Measurements from ENCODE around the gene DGKA. TPM values are rescaled to one million over a fixed set of nuclear protein-coding genes. Genes with fewer than 3 reads are reported as not detected.

Gene DGKA
- total RNA-seq, 1 experiment from 2014 or later = 7.6 TPM

DNA sequence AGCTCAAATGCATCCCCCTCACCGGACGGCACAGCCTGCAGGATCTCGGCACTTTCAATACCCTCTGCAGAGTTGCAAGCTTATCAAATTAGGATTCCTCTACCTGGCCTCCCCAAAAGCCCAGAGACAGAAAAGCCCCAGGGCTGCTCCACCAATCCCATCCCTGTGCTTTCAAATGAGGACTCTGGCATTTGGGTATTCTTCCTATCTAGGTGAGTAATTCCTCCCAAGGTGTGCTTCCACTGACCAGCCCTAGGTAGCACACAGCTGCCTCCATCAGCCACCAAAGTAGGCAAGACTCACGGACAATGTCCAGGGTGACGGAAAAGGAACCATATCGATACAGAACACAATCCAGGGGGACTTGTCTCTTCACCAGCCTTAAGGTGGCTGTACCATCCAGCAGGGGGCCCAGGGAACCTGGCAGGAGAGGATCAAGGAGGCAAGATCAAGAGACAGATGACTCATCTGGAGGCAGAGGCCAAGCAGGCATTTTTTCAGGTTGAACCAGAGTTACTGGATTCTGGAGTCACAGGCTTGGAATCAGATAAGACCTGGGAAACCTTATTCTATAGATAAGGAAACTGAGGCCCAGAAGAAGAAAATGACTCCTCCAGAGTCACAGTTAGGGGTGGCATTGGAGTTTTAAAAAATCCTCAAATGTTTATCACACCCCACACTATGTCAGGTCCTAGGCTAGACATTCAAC lies 25.0 kb downstream of the DGKA start:
- Histone ChIP-seq H3K4me1 (ENCODE audit: control insufficient read depth, insufficient read depth, low read length) (no peaks in the 10 kb centered on the region), H3K27ac (ENCODE audit: low read length) (no peak overlapping the region), H3K4me3 (ENCODE audit: low read depth in 2 of 2, low read length in 2 of 2) (no peak overlapping the region), H3K36me3 (ENCODE audit: control insufficient read depth, insufficient read depth, low read length) (no peaks in the 10 kb centered on the region), H3K9me3 (ENCODE audit: control insufficient read depth, insufficient read depth, low read depth, low read length) (no peaks in the 10 kb centered on the region), H3K27me3 (ENCODE audit: control insufficient read depth, insufficient read depth, low read length) (no peaks in the 10 kb centered on the region)
- in situ Hi-C loops (cut with HindIII; ENCODE audit: low pct_unique_long_range_greater_than_20kb, low sequenced_read_pairs) (no loop called here), intact Hi-C loops (cut with micrococcal nuclease; ENCODE audit: unreplicated experiment) (no loop called here)
- ChIA-PET CTCF (interaction anchor here (0.9 kb wide), 1 partner anchor 216 kb away, joined by 3 read pairs; no protein-coding TSS in a partner anchor), POLR2A (interaction anchor here (0.5 kb wide), 1 partner anchor 30 kb away, joined by 3 read pairs; no protein-coding TSS in a partner anchor)
- BruUV-seq (replicated peaks) = no TSS peak
- TF ChIP-seq, protein P1, sequence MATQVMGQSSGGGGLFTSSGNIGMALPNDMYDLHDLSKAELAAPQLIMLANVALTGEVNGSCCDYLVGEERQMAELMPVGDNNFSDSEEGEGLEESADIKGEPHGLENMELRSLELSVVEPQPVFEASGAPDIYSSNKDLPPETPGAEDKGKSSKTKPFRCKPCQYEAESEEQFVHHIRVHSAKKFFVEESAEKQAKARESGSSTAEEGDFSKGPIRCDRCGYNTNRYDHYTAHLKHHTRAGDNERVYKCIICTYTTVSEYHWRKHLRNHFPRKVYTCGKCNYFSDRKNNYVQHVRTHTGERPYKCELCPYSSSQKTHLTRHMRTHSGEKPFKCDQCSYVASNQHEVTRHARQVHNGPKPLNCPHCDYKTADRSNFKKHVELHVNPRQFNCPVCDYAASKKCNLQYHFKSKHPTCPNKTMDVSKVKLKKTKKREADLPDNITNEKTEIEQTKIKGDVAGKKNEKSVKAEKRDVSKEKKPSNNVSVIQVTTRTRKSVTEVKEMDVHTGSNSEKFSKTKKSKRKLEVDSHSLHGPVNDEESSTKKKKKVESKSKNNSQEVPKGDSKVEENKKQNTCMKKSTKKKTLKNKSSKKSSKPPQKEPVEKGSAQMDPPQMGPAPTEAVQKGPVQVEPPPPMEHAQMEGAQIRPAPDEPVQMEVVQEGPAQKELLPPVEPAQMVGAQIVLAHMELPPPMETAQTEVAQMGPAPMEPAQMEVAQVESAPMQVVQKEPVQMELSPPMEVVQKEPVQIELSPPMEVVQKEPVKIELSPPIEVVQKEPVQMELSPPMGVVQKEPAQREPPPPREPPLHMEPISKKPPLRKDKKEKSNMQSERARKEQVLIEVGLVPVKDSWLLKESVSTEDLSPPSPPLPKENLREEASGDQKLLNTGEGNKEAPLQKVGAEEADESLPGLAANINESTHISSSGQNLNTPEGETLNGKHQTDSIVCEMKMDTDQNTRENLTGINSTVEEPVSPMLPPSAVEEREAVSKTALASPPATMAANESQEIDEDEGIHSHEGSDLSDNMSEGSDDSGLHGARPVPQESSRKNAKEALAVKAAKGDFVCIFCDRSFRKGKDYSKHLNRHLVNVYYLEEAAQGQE (IDR thresholded peaks at IDR 0.05; ENCODE audit: insufficient read depth in 1 of 2, low read depth in 2 of 2, low read length in 1 of 2) = no peak
- TF ChIP-seq, protein P2, sequence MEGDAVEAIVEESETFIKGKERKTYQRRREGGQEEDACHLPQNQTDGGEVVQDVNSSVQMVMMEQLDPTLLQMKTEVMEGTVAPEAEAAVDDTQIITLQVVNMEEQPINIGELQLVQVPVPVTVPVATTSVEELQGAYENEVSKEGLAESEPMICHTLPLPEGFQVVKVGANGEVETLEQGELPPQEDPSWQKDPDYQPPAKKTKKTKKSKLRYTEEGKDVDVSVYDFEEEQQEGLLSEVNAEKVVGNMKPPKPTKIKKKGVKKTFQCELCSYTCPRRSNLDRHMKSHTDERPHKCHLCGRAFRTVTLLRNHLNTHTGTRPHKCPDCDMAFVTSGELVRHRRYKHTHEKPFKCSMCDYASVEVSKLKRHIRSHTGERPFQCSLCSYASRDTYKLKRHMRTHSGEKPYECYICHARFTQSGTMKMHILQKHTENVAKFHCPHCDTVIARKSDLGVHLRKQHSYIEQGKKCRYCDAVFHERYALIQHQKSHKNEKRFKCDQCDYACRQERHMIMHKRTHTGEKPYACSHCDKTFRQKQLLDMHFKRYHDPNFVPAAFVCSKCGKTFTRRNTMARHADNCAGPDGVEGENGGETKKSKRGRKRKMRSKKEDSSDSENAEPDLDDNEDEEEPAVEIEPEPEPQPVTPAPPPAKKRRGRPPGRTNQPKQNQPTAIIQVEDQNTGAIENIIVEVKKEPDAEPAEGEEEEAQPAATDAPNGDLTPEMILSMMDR (IDR thresholded peaks at IDR 0.05) = no peak
- TF ChIP-seq SIN3A (IDR thresholded peaks at IDR 0.05; ENCODE audit: borderline replicate concordance, insufficient read depth, low read depth, low read length) (no peak), POLR2AphosphoS5 (IDR thresholded peaks at IDR 0.05; ENCODE audit: low read depth, low read length) (no peak), TCF7L2 (IDR thresholded peaks at IDR 0.05; ENCODE audit: low read depth, low read length) (no peak)
- ATAC-seq (peak; percentile 78), DNase-seq (ENCODE audit: low read depth, low spot score) (no peak)

DNA sequence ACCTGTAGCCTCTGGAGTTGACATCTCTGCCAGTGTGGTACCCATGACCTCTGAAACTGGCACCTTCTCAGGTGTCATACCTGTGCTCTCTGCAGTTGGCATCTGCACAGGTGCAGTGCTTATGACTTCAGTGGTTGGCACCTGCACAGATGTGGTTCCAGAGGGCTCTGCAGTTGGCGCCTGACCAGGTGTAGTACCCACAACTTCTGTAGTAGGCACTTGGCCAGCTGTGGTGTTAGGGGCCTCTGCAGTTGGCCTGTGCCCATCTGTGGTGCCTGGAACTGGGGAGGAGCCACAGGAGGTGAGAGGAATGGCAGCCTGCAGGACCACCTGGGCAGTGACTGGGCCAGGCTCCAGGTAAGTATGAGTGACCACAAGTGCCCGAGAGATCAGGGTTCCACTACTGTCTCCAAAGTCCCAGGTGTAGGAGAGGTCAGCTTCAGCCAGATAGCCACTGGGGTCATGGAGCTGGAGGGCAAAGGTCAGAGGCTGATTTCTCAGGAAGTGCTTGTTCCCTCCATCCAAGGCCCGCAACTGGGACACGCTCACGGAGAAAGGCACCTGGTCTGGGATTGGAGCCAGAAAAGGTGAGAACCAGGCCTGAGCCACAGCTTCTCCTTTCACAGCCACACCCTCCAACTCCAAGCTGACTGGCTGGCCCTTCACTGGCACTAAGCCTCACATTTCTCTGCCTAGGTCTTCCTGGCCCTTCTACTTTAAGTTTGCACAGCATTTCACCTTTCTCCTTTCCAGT lies 26.3 kb downstream of the DGKA start:
- intact Hi-C loops (cut with micrococcal nuclease; ENCODE audit: unreplicated experiment) = no loop called here
- H3K36me3 ChIP-seq (ENCODE audit: control insufficient read depth, insufficient read depth, low read length) = no peaks in the 10 kb centered on the region
- H3K4me1 ChIP-seq (ENCODE audit: control insufficient read depth, insufficient read depth, low read length) = no peaks in the 10 kb centered on the region
- in situ Hi-C loops (cut with HindIII; ENCODE audit: low pct_unique_long_range_greater_than_20kb, low sequenced_read_pairs) = no loop called here
- H3K27me3 ChIP-seq (ENCODE audit: control insufficient read depth, insufficient read depth, low read length) = no peaks in the 10 kb centered on the region
- BruUV-seq (replicated peaks) = no TSS peak
- DNase-seq (ENCODE audit: low read depth, low spot score) = no peak
- ChIA-PET POLR2A (no interaction called here), CTCF (interaction anchor here (0.9 kb wide), 1 partner anchor 217 kb away, joined by 3 read pairs; no protein-coding TSS in a partner anchor)
- no peaks in the 10 kb centered on the region for H3K9me3 ChIP-seq (ENCODE audit: control insufficient read depth, insufficient read depth, low read depth, low read length)
- no peak for TF ChIP-seq POLR2AphosphoS5 (IDR thresholded peaks at IDR 0.05; ENCODE audit: low read depth, low read length)
- TF ChIP-seq TCF7L2 (IDR thresholded peaks at IDR 0.05; ENCODE audit: low read depth, low read length) = no peak
- TF ChIP-seq, protein P1 (IDR thresholded peaks at IDR 0.05; ENCODE audit: insufficient read depth in 1 of 2, low read depth in 2 of 2, low read length in 1 of 2) = no peak
- TF ChIP-seq SIN3A (IDR thresholded peaks at IDR 0.05; ENCODE audit: borderline replicate concordance, insufficient read depth, low read depth, low read length) = no peak
- TF ChIP-seq, protein P2 (IDR thresholded peaks at IDR 0.05) = no peak
- H3K4me3 ChIP-seq (ENCODE audit: low read depth in 2 of 2, low read length in 2 of 2) = no peak overlapping the region
- ATAC-seq = no peak
- no peak overlapping the region for H3K27ac ChIP-seq (ENCODE audit: low read length)
